Trophoblast cell (in vitro differentiated cells and primary cell): Measurements from ENCODE around the gene AANAT.

ENCODE experiments used
- DNase-seq, 2 donors: peaks; one replicate each; pipeline ENCODE4 v3.0.0-alpha.2; 2016
- H2AFZ ChIP-seq: 2 replicates; pipeline ENCODE4 v1.6.1; 2013; ENCODE audit warnings: low read length, moderate library complexity, mild to moderate bottlenecking; ENCODE audit not compliant: insufficient read depth, poor library complexity
- H2AK5ac ChIP-seq: 2 replicates; pipeline ENCODE4 v1.6.1; 2013; ENCODE audit warnings: mild to moderate bottlenecking, low read length
- H2BK120ac ChIP-seq: 2 replicates; pipeline ENCODE4 v1.6.1; 2013; ENCODE audit warnings: low read length, mild to moderate bottlenecking, moderate library complexity; ENCODE audit not compliant: insufficient read depth, poor library complexity
- H2BK12ac ChIP-seq: 2 replicates; pipeline ENCODE4 v1.6.1; 2013; ENCODE audit warnings: mild to moderate bottlenecking, low read length, moderate library complexity
- H2BK5ac ChIP-seq: 2 replicates; pipeline ENCODE4 v1.6.1; 2013; ENCODE audit warnings: low read length, low read depth, moderate library complexity, mild to moderate bottlenecking; ENCODE audit not compliant: poor library complexity
- H3K14ac ChIP-seq: 2 replicates; pipeline ENCODE4 v1.6.1; 2013; ENCODE audit warnings: mild to moderate bottlenecking, low read length
- H3K18ac ChIP-seq: 2 replicates; pipeline ENCODE4 v1.6.1; 2013; ENCODE audit warnings: mild to moderate bottlenecking, low read length
- H3K23ac ChIP-seq: 2 replicates; pipeline ENCODE4 v1.6.1; 2013; ENCODE audit warnings: low read length
- H3K27ac ChIP-seq: 2 replicates; pipeline ENCODE4 v1.5.1; 2013; ENCODE audit warnings: low read depth, mild to moderate bottlenecking, inconsistent platforms, low read length, moderate library complexity
- H3K27me3 ChIP-seq: 2 replicates; pipeline ENCODE4 v1.6.1; 2013; ENCODE audit warnings: inconsistent platforms, mild to moderate bottlenecking, low read length, moderate library complexity; ENCODE audit not compliant: insufficient read depth
- H3K36me3 ChIP-seq, 2 experiments: 1 replicate in 1 of 2; 2 replicates in 1 of 2; pipeline ENCODE4 v1.6.1; 2013; ENCODE audit warnings: low read length in 2 of 2, mild to moderate bottlenecking in 2 of 2, moderate library complexity in 1 of 2; ENCODE audit not compliant: insufficient read depth in 2 of 2, control insufficient read depth in 1 of 2
- H3K4ac ChIP-seq: 2 replicates; pipeline ENCODE4 v1.6.1; 2013; ENCODE audit warnings: low read depth, mild to moderate bottlenecking, low read length, moderate library complexity
- H3K4me1 ChIP-seq, 2 experiments: 1 replicate in 1 of 2; 2 replicates in 1 of 2; pipeline ENCODE4 v1.6.1; 2013; ENCODE audit warnings: low read length in 2 of 2, mild to moderate bottlenecking in 2 of 2, moderate library complexity in 1 of 2; ENCODE audit not compliant: insufficient read depth in 2 of 2, control insufficient read depth in 1 of 2
- H3K4me2 ChIP-seq: 2 replicates; pipeline ENCODE4 v1.6.1; 2013; ENCODE audit warnings: inconsistent platforms, mild to moderate bottlenecking, low read length, moderate library complexity
- H3K4me3 ChIP-seq: 2 replicates; pipeline ENCODE4 v1.5.1; 2013; ENCODE audit warnings: mild to moderate bottlenecking, low read depth, low read length, inconsistent platforms
- H3K79me1 ChIP-seq: one replicate; pipeline ENCODE4 v1.6.1; 2013; ENCODE audit warnings: low read length
- H3K79me2 ChIP-seq: 2 replicates; pipeline ENCODE4 v1.6.1; 2013; ENCODE audit warnings: low read length, mild to moderate bottlenecking; ENCODE audit not compliant: control insufficient read depth, insufficient read depth, poor library complexity
- H3K9ac ChIP-seq: 2 replicates; pipeline ENCODE4 v1.6.1; 2013; ENCODE audit warnings: mild to moderate bottlenecking, low read length
- H3K9me3 ChIP-seq: 2 replicates; pipeline ENCODE4 v1.6.1; 2013; ENCODE audit warnings: low read depth, mild to moderate bottlenecking, control low read depth, inconsistent platforms, low read length; ENCODE audit not compliant: insufficient read depth
- H4K12ac ChIP-seq: 2 replicates; pipeline ENCODE4 v1.6.1; 2013; ENCODE audit warnings: low read depth, mild to moderate bottlenecking, low read length, moderate library complexity
- H4K8ac ChIP-seq: 2 replicates; pipeline ENCODE4 v1.6.1; 2013; ENCODE audit warnings: low read depth, mild to moderate bottlenecking, low read length, moderate library complexity
- H4K91ac ChIP-seq: one replicate; pipeline ENCODE4 v1.6.1; 2013; ENCODE audit warnings: low read depth, mild to moderate bottlenecking, low read length, moderate library complexity
- WGBS: extraction: QIAGEN DNeasy Blood & Tissue Kit; methylation state at CpG from one replicate; pipeline ENCODE4 v1.1.7; 2013; ENCODE audit warnings: missing lambda C conversion rate; ENCODE audit not compliant: insufficient read length, insufficient coverage; ENCODE audit errors: extremely low coverage; 5-methylcytosine and 5-hydroxymethylcytosine counted together

AANAT gene

GRCh38 chr17:76438906-76439305 lies 28.5 kb upstream of the AANAT start:
- no CpG with 5 or more reads among the region's 9 CpGs for WGBS
- no peak for DNase-seq
- Histone ChIP-seq H3K79me2 (peaks cover 2% of the 10 kb centered on the region), H3K9me3 (peaks cover 5% of the 10 kb centered on the region), H3K36me3 (no peaks in the 10 kb centered on the region), H2BK5ac (no peak overlapping the region), H4K12ac (no peak overlapping the region), H3K14ac (no peak overlapping the region), H3K4me2 (no peak overlapping the region), H3K79me1 (no peaks in the 10 kb centered on the region), H2AK5ac (no peak overlapping the region), H3K23ac (no peak overlapping the region), H3K4me3 (no peak overlapping the region), H3K18ac (no peak overlapping the region), H3K4ac (no peak overlapping the region), H4K91ac (no peak overlapping the region), H2AFZ (no peak overlapping the region), H2BK120ac (no peak overlapping the region), H4K8ac (no peak overlapping the region), H2BK12ac (no peak overlapping the region), H3K27me3 (no peaks in the 10 kb centered on the region), H3K4me1 (peaks cover 0 to 2% of the 10 kb centered on the region in 2 experiments), H3K9ac (no peak overlapping the region), H3K27ac (no peak overlapping the region)

- WGBS: no CpG with 5 or more reads among the region's 6 CpGs
- H3K4me3 ChIP-seq: no peak overlapping the region
Observed at GRCh38 chr17:76439314-76439928, 28.0 kb upstream of the AANAT start.

DNA sequence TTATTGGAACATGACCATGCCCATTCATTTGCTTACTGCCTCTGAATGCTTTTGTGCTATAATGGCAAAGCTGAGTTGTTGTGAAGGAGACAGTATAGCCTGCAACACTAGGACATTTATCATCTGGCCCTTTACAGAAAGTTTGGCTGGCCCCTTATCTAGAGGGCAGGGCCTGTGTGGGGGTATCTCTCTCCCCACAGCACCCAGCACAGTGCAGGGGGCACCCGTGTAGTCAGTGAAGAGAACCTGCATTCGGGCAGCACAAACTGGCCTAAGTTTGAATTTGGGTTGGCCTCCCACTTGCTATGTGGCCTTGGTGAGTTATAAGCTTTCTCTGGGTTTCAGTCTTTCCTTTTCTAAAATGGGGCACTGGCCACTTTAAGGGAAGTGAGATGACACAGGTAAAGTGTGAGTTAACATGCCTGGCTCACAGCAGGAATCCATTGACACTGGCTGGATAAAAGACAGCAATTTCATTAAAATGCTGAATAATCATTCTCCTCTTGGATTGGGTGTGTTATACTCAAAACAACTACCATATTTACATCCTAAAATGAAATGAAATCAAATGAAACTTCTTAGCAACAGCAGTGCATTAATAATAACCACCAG lies 26.5 kb upstream of the AANAT start:
- Histone ChIP-seq H3K9me3 (no peaks in the 10 kb centered on the region), H3K4me3 (no peak overlapping the region), H2BK5ac (no peak overlapping the region), H3K79me2 (peaks cover 2% of the 10 kb centered on the region), H3K4ac (no peak overlapping the region), H3K4me2 (no peak overlapping the region), H3K23ac (no peak overlapping the region), H3K36me3 (no peaks in the 10 kb centered on the region), H3K18ac (no peak overlapping the region), H4K8ac (no peak overlapping the region), H3K79me1 (no peaks in the 10 kb centered on the region), H4K12ac (no peak overlapping the region), H3K9ac (no peak overlapping the region), H3K4me1 (peaks cover 0 to 7% of the 10 kb centered on the region in 2 experiments), H2AK5ac (no peak overlapping the region), H3K14ac (no peak overlapping the region), H3K27me3 (no peaks in the 10 kb centered on the region), H4K91ac (no peak overlapping the region), H2BK12ac (no peak overlapping the region), H3K27ac (no peak overlapping the region), H2BK120ac (no peak overlapping the region), H2AFZ (no peak overlapping the region)
- no CpG with 5 or more reads among the region's 2 CpGs for WGBS
- DNase-seq: no peak

More at GRCh38 chr17:76439314-76439928, 28.0 kb upstream of the AANAT start:
- H2BK120ac ChIP-seq: no peak overlapping the region
- no peak overlapping the region for H3K14ac ChIP-seq
- no peak for DNase-seq
- no peak overlapping the region for H3K23ac ChIP-seq
- H2BK5ac ChIP-seq: no peak overlapping the region
- H4K8ac ChIP-seq: no peak overlapping the region
- H3K9ac ChIP-seq: no peak overlapping the region
- no peaks in the 10 kb centered on the region for H3K36me3 ChIP-seq
- peaks cover 0 to 3% of the 10 kb centered on the region in 2 experiments for H3K4me1 ChIP-seq
- H3K27ac ChIP-seq: no peak overlapping the region
- no peak overlapping the region for H3K4me2 ChIP-seq
- no peak overlapping the region for H2BK12ac ChIP-seq
- H4K12ac ChIP-seq: no peak overlapping the region
- peaks cover 2% of the 10 kb centered on the region for H3K79me2 ChIP-seq
- H3K4ac ChIP-seq: no peak overlapping the region
- no peak overlapping the region for H2AK5ac ChIP-seq
- no peaks in the 10 kb centered on the region for H3K27me3 ChIP-seq
- H2AFZ ChIP-seq: no peak overlapping the region
- H4K91ac ChIP-seq: no peak overlapping the region
- H3K79me1 ChIP-seq: no peaks in the 10 kb centered on the region
- H3K18ac ChIP-seq: no peak overlapping the region
- peaks cover 5% of the 10 kb centered on the region for H3K9me3 ChIP-seq

DNA sequence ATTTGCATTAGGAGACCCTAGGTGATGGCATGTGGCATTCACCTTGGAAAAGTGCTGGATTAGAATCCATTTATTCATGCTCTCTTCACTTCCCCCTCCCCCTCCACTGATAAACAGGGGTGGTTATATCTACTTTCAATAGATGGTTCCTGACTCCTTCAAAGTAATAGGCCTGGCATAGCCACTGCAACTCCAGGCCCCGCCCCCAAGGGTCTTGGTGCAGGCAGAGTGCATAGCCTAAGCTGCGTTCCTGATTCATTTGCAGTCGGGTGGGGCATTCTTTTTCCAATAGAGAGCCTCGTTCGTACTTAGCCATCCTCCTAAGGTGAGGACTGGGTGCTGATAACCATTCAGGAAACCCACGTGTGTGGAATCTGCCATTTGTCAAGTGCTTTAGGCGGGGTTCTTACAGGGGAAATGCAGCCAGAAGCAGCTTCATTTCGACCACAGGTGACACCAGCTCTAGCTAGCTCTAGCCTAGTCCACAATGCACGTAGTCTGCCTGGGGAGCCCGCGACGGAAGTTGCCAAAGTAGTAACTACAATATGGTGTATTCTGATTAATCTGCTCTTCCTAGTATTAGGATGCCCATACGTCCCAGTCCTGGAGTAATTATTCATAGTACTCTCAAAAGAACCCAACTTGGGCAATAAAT lies 25.6 kb upstream of the AANAT start:
- no peak overlapping the region for H3K9ac ChIP-seq
- DNase-seq: no peak
- H3K36me3 ChIP-seq: no peaks in the 10 kb centered on the region
- H3K4me3 ChIP-seq: no peak overlapping the region
- H3K9me3 ChIP-seq: no peaks in the 10 kb centered on the region
- H2BK5ac ChIP-seq: no peak overlapping the region
- no peak overlapping the region for H3K23ac ChIP-seq
- H3K14ac ChIP-seq: no peak overlapping the region
- WGBS: no CpG with 5 or more reads among the region's 13 CpGs
- no peaks in the 10 kb centered on the region for H3K79me1 ChIP-seq
- H3K27me3 ChIP-seq: no peaks in the 10 kb centered on the region
- H2AK5ac ChIP-seq: no peak overlapping the region
- H4K8ac ChIP-seq: no peak overlapping the region
- no peak overlapping the region for H2AFZ ChIP-seq
- no peak overlapping the region for H2BK12ac ChIP-seq
- H3K4me2 ChIP-seq: no peak overlapping the region
- H2BK120ac ChIP-seq: no peak overlapping the region
- H3K18ac ChIP-seq: no peak overlapping the region
- no peaks in the 10 kb centered on the region for H3K79me2 ChIP-seq
- no peak overlapping the region for H3K27ac ChIP-seq
- peaks cover 8 to 12% of the 10 kb centered on the region in 2 experiments for H3K4me1 ChIP-seq
- no peak overlapping the region for H4K91ac ChIP-seq
- H4K12ac ChIP-seq: no peak overlapping the region
- peak overlapping the region; percentile 37 for H3K4ac ChIP-seq
